ENCODE measurements around the gene KRTAP4-4. TPM values are rescaled to one million over a fixed set of nuclear protein-coding genes. Genes with fewer than 3 reads are reported as not detected.
"Not testable (repeated sequence)": the region's sequence is repeated elsewhere in the genome, so short reads cannot be mapped to it uniquely, and the experiment has no call there.

Gene KRTAP4-4
- not detected for polyA plus RNA-seq (ENCODE audit: insufficient read length in 4 of 4)

DNA sequence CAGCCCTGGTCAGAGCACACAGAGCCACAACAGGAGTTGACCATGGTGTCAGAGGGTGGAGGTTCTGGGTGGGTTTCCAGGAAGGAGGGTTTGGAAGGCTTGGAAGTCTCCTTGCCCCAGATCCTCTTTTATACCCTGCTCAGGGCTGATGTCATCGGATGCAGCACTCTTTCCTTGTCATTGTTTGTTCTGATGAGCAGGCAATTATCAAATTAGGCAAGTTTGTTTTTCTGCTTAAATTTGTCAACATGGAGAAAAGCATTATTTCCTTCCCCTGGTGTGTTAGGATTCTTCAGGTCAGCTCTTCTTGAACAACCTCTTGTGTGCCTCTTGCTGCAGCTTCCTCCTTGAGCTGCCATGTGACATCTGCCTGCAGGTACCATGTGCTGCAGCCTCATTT lies at the start of gene KRTAP4-4:
TSS of gene KRTAP4-4 (minus strand) at position 101 of the 400 bp plus-strand sequence. CDS start at position 44, 57 bp downstream.
- DNase-seq (ENCODE audit: low read depth in 4 of 4, low spot score in 2 of 4), result no peak

GRCh38 chr17:41199421-41200078 lies 39.0 kb upstream of the KRTAP4-4 start:
- DNase-seq (ENCODE audit: low read depth in 4 of 4, low spot score in 2 of 4), result no peak

GRCh38 chr17:41196068-41196467 lies 35.5 kb upstream of the KRTAP4-4 start:
- DNase-seq (ENCODE audit: low read depth in 4 of 4, low spot score in 2 of 4), result no peak

GRCh38 chr17:41190328-41190727 lies 29.8 kb upstream of the KRTAP4-4 start:
- DNase-seq (ENCODE audit: low read depth in 4 of 4, low spot score in 2 of 4), result no peak

DNA sequence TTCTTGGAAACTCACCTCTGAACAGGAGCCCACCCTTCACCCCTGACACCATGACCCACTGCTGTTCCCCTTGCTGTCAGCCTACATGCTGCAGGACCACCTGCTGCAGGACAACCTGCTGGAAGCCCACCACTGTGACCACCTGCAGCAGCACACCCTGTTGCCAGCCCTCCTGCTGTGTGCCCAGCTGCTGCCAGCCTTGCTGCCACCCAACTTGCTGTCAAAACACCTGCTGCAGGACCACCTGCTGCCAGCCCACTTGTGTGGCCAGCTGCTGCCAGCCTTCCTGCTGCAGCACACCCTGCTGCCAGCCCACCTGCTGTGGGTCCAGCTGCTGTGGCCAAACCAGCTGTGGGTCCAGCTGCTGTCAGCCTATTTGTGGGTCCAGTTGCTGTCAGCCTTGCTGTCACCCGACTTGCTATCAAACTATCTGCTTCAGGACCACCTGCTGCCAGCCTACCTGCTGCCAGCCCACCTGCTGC lies 29.3 kb upstream of the KRTAP4-4 start, which contains the start of gene KRTAP9-1:
TSS of gene KRTAP9-1 (plus strand) at position 51 of the 482 bp plus-strand sequence. CDS start at position 51, 0 bp downstream.
- not testable (repeated sequence) for DNase-seq (ENCODE audit: low read depth in 4 of 4, low spot score in 2 of 4)

DNA sequence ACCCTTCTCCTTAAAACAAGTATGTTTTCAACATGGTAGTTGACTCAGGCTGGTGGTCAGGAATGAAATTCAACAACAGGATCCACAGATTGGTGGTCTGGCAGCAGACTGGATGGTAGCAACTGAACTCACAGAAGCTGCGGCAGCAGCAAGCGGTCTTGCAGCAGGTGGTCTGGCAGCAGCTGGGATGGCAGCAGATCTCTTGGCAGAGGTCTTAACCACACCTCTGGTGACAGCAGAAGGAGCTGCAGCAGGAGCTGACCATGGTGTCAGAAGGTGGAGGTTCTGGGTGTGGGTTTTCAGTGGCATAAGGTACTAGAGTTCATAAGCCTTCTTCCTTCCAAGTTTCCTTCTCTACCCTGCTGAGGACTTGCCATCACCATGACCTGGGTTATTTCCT lies 26.3 kb upstream of the KRTAP4-4 start:
- no peak for DNase-seq (ENCODE audit: low read depth in 4 of 4, low spot score in 2 of 4)

DNA sequence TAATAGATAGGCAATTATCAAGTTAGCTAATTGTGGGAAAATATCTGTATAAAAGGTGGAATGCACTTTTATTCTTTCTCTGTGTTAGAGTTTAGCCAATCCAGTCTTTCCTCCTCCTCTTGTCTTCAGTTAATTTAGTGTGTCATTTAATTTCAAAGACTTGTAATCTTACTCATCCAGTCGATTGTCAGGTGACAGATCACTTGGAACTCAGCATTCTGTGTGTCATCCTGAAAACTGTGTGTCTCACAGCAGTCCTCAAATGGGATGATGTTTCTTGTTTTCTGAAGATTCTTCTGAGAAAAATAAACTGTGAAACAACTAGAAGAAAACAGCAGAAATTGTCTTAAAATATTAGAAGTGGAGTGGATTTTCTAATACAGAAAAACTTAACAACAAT lies 24.5 kb upstream of the KRTAP4-4 start:
- DNase-seq (ENCODE audit: low read depth in 4 of 4, low spot score in 2 of 4), result no peak

DNA sequence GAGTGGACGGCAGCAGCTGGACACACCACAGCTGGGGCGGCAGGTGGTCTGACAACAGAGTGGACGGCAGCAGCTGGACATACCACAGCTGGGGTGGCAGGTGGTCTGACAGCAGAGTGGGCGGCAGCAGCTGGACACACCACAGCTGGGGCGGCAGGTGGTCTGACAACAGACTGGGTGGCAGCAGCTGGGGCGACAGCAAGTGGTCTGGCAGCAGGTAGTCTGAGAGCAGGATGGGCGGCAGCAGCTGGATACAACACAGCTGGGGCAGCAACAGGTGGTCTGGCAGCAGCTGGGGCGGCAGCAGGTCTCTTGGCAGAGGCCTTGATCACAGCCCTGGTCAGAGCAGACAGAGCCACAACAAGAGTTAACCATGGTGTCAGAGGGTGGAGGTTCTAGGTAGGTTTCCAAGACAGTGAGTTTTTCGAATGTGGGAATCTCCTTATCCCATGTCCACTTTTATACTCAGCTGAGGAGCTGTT lies 24.0 kb upstream of the KRTAP4-4 start, which contains the start of gene KRTAP4-1:
TSS of gene KRTAP4-1 (minus strand) at position 432 of the 482 bp plus-strand sequence. CDS start at position 375, 57 bp downstream.
- no peak for DNase-seq (ENCODE audit: low read depth in 4 of 4, low spot score in 2 of 4)

DNA sequence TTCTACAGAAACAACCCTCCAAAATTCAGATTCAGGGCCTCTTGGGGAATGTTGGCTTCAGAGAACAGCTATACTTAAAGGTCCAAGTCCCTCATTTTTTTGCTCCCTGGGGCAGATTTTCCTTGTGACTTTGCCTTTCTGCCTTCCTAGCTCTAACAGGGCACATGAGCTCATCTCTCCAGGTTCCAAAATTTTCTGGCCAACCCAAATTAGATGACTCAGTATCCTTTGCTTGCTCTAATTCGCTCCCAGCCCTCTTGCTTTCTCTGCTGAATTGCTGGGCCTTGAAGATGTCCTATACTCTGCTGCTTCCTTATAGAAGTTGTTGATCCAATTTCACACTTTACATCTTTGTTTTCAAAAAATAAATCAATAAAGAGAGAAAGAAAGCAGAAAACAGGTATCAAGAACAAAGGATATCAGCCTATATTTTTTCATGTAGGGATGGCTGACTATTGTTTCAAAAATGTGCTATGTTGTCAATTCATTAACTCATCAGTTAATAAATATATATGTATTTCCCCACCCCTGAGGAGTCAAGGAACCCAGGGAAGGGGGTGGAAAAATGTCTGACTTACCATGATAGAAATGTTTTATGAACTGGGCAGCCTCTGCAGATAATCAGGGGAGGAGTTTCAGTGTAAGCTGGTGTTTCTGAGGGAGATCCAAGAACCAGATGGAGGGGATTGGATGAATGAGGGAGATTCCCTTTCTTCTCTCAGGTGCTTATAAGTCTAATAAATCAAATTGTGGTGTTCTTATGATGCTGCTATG lies 18.5 kb upstream of the KRTAP4-4 start:
- DNase-seq (ENCODE audit: low read depth in 4 of 4, low spot score in 2 of 4), result no peak

DNA sequence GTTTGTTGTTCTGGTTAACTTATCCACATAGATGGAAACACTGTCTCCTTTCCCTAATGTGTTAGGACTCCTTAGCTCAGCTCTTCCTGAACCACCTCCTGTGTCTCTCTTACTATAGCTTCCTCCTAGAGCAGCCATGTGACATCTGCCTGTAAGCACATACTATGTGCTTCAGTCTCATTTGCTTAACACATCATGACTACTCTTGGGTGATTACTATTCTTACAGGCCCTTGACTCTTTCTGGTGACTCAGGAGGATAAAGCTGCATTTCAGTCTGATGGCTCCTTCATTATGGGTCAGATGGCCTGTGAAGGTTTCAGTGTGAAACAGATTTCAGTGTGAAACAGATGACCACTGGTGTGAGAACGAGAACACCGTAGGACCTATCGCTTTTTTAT lies 17.8 kb upstream of the KRTAP4-4 start:
- no peak for DNase-seq (ENCODE audit: low read depth in 4 of 4, low spot score in 2 of 4)

- no peak for DNase-seq (ENCODE audit: low read depth in 4 of 4, low spot score in 2 of 4)
These were observed 17.3 kb upstream of the KRTAP4-4 start, which contains the start of gene KRTAP4-2 for GRCh38 chr17:41177727-41178271. Gene KRTAP4-2, minus strand, starts transcription at chr17:41178221. Its CDS starts 57 bp downstream, at chr17:41178164.

DNA sequence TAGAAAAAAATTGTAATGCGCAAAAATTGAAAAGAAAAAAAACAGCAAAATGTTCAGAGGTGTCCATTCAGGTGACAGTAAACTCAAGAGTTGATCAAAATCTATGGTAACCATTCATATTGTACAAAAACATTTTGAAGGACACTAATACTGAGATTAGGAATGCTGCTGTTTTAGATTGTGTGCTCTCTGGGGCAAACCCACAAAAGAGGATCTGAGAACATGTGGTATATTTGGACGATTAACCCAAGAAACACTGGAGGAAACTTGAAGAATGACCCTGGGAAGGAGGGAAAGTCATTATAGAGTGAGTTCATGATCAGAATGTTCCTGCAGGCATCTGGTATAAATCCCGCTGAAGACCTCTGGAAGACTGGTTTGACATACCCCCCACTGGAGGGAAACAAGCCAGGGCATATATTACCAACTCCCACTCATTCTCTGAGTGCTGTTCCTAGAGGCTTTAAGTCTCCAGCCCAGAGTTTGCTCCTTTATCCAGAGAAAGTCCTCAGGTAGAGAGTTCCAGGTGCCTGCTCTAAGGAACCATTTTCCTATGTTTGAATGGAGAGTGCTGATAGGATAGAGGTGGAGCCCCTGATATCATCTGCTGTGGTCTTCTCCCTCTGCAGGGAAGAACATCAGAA lies 16.3 kb upstream of the KRTAP4-4 start:
- DNase-seq (ENCODE audit: low read depth in 4 of 4, low spot score in 2 of 4), result no peak

DNA sequence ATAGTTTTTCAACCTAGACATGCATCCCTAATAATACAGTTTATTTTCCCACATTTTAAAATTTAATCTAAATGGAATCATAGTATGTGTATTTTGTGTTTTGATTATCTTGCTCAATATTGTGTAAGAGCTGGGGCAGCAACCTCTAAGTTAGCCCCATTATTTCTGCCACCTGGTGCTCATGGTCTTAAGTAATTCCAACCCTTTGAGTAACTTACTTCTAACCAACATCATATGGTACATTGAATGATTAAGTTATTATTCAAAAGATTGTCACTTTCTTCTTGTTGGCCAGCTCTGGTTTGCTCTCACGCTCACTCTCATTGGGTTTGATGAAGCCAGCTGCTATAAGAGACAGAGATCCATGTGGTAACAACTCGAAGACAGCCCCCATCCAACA lies 11.3 kb upstream of the KRTAP4-4 start:
- DNase-seq (ENCODE audit: low read depth in 4 of 4, low spot score in 2 of 4), result no peak

DNA sequence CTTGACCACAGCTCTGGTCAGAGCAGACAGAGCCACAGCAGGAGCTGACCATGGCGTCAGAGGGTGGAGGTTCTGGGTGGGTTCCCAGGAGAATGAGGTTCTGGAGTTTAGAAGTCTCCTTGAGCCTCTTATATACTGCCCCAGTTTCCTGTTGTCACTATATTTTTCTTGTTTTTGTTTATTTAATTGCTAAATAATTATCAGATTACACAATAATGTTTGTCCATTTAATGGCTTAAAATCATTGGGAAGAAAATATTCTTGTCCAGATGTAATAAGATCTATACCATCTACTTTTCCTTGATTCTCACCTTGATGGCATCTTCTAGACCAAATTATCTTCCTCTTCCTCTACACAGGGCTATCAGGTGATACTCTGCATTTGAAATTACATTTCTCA lies 7.6 kb upstream of the KRTAP4-4 start, which contains the start of gene KRTAP4-3:
TSS of gene KRTAP4-3 (minus strand) at position 101 of the 400 bp plus-strand sequence. CDS start at position 52, 49 bp downstream.
- no peak for DNase-seq (ENCODE audit: low read depth in 4 of 4, low spot score in 2 of 4)

DNA sequence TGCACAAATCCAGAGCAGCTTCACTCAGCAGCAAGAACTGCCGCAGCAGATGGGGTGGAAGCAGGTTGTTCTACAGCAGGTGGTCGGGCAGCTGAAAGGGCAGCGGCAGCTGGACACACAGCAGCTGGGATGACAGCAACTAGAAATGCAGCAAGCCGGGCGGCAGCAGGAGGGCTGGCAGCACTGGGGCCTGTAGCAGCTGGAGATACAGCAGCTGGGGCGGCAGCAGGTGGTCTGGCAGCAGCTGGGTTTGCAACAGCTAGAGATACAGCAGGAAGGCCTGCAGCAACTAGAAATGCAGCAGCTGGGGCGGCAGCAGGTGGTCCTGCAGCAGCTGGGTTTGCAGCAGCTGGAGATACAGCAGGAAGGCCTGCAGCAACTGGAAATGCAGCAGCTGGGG lies 7.0 kb upstream of the KRTAP4-4 start:
- DNase-seq (ENCODE audit: low read depth in 4 of 4, low spot score in 2 of 4), result no peak

DNA sequence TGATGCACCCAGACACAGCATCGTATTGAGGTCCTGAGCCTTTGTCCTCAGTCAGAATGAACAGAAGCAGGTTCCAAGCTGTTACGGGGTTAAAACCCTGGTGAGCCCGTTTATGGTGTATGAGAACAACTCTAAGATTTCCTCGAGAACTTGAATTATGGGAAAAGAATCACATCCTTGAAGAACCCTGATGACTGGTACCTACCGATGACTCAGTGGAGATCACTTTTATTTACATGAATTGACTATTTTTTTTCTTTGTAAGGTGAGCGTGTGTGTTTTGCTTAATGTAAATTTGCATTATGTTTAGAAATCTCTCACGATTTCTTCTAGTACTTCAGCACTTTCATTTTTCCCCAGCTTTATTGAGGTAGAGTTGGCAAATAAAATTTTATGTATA lies 3.3 kb upstream of the KRTAP4-4 start:
- DNase-seq (ENCODE audit: low read depth in 4 of 4, low spot score in 2 of 4), result no peak

- DNase-seq (ENCODE audit: low read depth in 4 of 4, low spot score in 2 of 4), result not testable (repeated sequence)
These were observed 358 bp downstream of the KRTAP4-4 start for GRCh38 chr17:41160190-41160589.

- DNase-seq (ENCODE audit: low read depth in 4 of 4, low spot score in 2 of 4), result no peak
These were observed 6.7 kb downstream of the KRTAP4-4 start for GRCh38 chr17:41153856-41154255.

GRCh38 chr17:41151525-41151924 lies 9.0 kb downstream of the KRTAP4-4 start:
- no peak for DNase-seq (ENCODE audit: low read depth in 4 of 4, low spot score in 2 of 4)

GRCh38 chr17:41150026-41150425 lies 10.5 kb downstream of the KRTAP4-4 start:
- no peak for DNase-seq (ENCODE audit: low read depth in 4 of 4, low spot score in 2 of 4)

DNA sequence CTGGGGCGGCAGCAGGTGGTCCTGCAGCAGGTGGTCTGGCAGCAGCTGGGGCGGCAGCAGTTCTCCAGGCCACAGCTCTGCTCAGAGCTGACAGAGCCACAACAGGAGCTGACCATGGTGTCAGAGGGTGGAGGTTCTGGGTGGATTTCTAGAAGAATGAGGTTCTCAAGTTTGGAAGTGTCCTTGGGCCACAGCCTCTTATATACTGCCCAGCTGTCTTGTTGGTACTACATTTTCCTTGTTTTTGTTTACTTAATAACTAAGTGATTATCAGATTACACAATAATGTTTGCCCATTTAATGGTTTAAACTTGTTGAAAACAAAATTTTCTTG lies 10.9 kb downstream of the KRTAP4-4 start, which contains the start of gene KRTAP4-5:
TSS of gene KRTAP4-5 (minus strand) at position 174 of the 334 bp plus-strand sequence. CDS start at position 116, 58 bp downstream.
- no peak for DNase-seq (ENCODE audit: low read depth in 4 of 4, low spot score in 2 of 4)

Measured in left renal cortex interstitium (tissue), 4 donors.